Measurements from ENCODE around the gene C2orf80.
"Not testable (repeated sequence)": the region's sequence is repeated elsewhere in the genome, so short reads cannot be mapped to it uniquely, and the experiment has no call there.

C2orf80 gene

GRCh38 chr2:208189810-208190503 lies at the start of gene C2orf80:
TSS of gene C2orf80 (minus strand) at chr2:208190030. CDS start at chr2:208186986, 3,044 bp downstream.
- no peak for DNase-seq

- DNase-seq: no peak
Observed at GRCh38 chr2:208235860-208236259, 46.0 kb upstream of the C2orf80 start.

DNA sequence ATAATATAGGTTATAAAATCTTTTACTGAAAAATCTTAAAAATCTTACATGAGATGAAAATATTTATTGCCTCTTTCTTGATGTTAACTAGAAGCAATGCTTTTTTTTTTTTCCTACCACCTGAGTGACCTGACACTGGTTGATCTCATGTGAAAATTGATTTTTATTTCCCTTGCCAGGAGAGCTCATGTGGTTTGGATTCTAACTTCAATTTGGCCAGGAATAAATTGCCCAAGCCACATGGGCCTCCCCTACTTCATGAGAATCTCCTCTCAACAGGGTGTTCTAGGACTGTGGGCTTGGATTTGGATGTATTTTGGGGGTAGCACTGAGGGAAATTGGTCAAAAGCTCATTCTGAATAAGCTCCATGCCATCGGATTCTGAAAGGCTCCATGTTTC lies 45.0 kb upstream of the C2orf80 start:
- no peak for DNase-seq

- no peak for DNase-seq
Observed at GRCh38 chr2:208228476-208228875, 38.6 kb upstream of the C2orf80 start.

DNA sequence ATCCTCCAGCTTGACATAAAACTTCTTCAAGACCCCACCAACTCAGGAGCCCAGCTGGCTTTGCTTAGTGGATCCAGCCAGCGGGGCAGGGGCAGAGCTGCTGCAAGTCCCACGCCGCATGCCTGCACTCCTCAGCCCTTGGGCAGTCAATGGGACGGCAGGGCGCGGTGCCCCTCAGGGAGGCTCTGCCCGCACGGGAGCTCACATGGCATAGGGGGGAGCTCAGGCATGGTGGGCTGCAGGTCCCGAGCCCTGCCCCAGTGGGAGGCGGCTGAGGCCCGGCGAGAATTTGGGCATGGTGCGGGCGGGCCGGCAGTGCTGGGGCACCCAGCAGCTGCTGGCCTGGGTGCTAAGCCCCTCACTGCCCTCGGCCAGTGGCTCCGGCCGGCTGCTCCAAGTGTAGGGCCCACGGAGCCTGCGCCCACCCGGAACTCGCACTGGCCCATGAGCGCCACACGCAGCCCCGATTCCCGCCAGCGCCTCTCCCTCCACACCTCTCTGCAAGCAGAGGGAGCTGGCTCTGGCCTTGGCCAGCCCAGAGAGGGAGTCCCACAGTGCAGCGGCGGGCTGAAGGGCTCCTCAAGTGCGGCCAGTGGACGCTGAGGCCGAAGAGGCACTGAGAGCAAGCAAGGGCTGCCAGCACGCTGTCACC lies 37.9 kb upstream of the C2orf80 start:
- DNase-seq: no peak

- no peak for DNase-seq
Observed at GRCh38 chr2:208224802-208225201, 35.0 kb upstream of the C2orf80 start.

DNA sequence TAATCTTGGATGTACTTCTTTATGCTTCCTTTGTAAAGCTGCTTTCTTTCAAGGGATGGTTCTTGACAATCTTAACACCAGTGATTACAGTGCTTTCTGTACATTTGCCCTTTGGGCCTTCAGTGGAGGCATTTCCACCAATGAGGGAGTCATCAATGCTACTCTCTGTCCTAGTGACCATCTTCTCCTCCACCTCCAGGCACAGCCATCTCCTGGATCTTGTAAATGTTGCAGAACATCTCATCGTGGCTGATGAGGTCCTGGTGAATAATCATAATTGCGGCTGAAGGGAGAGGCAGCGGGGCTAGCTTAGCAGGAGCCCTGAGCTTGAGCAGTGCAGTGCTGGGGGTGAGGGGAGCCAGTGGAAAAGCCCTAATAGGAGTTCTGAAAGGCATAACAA lies 32.5 kb upstream of the C2orf80 start:
- no peak for DNase-seq

DNA sequence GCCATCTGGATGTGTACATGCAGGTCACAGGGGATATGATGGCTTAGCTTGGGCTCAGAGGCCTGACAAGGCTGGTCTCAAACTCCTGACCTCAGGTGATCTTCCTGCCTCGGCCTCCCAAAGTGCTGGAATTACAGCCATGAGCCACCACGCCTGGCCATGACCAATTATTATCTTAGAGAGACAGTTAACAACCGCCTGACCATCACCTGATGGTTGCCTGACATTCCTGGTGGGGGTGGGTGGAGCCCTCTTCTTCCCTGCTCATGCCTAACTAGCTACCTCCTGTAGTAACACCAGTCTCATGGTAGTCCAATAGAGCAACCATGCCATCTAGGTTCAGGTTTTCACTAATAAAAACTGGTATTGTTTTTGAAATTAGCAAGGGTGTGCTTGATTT lies 32.0 kb upstream of the C2orf80 start:
- not testable (repeated sequence) for DNase-seq

- no peak for DNase-seq
Observed at GRCh38 chr2:208210688-208211451, 21.0 kb upstream of the C2orf80 start.

DNA sequence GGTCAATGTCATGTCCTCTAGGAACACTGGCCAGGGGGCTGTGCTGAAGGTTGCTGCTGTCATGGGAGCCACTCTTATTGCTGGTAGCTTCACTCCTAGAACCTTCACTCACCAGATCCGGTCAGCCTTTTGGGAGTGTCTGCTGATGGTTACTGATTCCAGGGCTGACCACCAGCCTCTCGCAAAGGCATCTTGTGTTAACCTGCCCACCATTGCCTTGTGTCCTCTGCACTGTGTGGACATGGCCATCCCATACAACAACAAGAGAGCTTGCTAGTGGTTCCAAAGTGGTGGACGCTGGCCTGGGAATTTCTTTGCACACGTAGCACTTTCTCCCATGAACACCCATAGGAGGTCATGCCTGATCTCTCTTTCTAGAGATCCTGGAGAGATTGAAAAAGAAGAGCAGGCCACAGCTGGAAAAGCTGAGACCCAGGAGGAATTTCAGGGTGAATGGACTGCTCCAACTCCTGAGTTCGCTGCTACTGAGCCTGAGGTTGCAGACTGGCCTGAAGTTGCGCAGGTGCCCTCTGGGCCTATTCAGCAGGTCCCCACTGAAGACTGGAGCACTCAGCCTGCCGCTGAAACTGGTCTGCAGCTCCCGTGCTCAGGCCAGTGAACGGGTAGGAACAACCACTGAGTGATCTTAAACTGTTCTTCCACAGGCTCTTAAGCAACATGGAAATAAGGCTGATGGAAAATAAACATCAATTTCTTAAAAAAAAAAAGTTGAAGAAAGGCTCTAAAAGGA lies 18.7 kb upstream of the C2orf80 start:
- DNase-seq: no peak

DNA sequence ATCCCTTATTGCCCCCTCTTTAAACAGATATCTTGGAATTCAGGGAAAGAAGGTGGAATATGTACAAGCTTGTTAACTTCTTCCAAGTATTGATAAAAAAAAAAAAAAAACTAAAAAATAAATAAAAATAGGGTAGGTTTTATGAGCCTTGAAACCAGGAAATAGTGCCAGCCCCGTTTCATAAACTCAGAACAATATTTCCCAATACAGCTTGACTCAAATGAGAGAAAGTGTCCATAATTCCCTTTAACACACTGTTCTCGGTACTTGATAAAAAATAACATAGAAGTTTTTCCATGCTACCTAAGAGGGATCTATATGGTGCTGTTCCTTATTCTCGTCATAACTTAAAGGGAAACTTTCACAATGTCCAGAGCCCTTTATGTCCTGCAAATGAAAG lies 17.9 kb upstream of the C2orf80 start:
- DNase-seq: no peak

- no peak for DNase-seq
Observed at GRCh38 chr2:208204166-208204565, 14.3 kb upstream of the C2orf80 start.

- no peak for DNase-seq
Observed at GRCh38 chr2:208195531-208195930, 5.7 kb upstream of the C2orf80 start.

DNA sequence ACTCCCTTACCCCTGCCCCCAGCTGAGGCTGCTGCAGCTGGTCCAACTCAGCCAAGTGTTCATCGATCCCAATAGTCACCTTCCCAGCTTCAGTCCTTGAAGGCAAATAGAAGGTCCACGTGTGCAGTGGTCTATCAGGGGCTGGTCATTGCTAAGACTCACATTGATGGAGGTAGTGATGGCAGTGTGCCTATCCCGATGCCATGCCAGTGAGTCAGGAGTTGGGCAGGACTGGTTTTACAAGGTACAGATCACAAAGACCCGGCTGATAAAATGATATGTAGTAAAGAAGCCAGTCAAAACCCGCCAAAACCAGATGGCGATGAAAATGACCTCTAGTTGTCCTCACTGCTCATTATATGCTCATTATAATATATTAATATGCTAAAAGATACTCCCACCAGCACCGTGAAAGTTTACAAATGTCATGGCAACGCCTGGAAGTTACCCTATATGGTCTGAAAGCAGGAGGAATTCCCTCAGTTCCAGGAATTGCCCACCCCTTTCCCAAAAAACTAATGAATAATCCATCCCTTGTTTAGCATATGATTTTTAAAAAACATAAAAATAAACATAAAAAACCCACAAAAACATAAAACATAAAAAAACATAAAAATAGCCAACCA lies 2.9 kb upstream of the C2orf80 start:
- no peak for DNase-seq

DNA sequence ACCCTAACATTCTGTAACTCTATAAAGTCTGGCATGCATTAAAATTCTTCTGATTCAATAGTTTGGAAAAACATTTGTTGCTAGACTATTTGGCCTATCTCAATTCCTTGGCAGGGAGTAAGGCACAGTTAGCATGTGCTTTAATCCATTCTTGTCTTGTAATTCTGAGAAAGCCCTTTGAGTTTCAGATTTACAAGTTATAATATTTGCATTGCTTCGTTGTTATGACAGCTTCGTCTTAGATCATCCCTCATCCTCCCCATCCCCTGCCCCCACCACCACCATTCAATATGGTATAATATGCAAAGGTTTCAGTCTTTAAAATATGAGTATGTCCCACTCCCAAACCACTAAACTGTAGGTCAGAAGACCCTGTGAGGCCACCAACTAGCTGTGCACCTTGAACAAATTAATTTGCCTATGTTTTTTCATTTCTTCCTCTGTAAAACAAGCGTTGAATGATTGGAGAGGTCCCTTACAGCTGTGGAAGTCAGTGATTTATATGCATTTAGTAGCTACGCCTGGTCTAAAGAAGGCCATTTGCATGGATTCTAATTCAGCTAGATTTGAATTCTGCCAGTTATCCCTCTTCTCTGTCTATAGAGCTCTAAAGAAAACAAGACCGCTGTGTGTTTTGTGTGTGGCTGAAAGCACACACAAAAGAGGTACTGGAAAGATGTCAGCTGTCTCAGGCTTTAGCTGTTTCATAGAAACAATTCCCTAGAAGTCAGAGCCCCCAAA lies 591 bp downstream of the C2orf80 start:
- DNase-seq: no peak

GRCh38 chr2:208186893-208187292 lies 2.9 kb downstream of the C2orf80 start:
- DNase-seq: no peak

GRCh38 chr2:208186465-208186864 lies 3.4 kb downstream of the C2orf80 start:
- DNase-seq: no peak

- DNase-seq: no peak
Observed at GRCh38 chr2:208183972-208184705, 5.7 kb downstream of the C2orf80 start.

DNA sequence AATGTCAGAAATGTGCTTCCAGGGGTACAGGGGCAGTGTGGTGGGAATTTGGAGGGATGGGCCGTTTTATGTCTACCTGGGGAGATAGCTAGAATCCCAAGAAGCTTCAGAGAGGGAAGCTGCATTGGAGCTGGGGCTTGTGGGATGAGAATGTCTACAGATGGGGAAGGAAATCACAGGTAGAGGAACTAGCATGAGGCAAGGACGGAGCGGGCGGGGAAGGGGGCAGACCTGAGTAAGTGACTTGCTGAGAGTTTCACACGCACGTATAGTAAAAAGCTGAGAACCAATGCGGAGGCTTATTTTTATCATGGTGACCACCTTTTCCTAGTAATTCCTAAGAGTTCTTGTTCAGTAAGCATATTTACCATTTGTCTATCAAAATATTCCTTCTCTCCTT lies 6.3 kb downstream of the C2orf80 start:
- DNase-seq: no peak

DNA sequence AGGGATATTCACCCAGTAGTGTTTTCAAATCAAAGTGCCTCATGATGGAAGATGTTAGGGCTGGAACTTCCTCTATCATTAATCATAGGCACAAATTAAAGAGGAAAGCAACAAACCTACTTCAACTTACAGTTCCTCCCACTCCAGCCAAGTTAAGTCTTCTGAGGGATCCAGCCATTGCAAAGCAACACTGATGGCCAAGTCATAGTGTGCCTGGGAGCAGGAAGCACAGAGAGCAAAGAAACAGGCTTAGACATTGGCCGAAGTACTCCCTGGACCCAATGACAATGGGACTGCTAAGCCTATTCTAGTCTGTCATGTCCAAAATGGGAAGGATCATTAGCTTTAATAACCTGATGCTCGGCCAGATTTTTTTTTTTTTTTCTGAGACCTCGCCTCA lies 7.0 kb downstream of the C2orf80 start:
- no peak for DNase-seq

GRCh38 chr2:208179028-208179609 lies 10.7 kb downstream of the C2orf80 start:
- DNase-seq: no peak

All from NCI-H446 treated with DMSO at 0.1 percent for 48 hours (cell line).